Measurements from ENCODE around the gene NEK4.
"Not testable (repeated sequence)": the region's sequence is repeated elsewhere in the genome, so short reads cannot be mapped to it uniquely, and the experiment has no call there.

The NEK4 gene

GRCh38 chr3:52739730-52740129 lies 31.0 kb downstream of the NEK4 start:
- no peak for DNase-seq (ENCODE audit: low read depth, low spot score)

GRCh38 chr3:52733256-52733891 lies 37.4 kb downstream of the NEK4 start:
- no peak for DNase-seq (ENCODE audit: low read depth, low spot score)

GRCh38 chr3:52731590-52731989 lies 39.1 kb downstream of the NEK4 start:
- no peak for DNase-seq (ENCODE audit: low read depth, low spot score)

GRCh38 chr3:52730681-52731080 lies 40.1 kb downstream of the NEK4 start:
- DNase-seq (ENCODE audit: low read depth, low spot score): no peak

GRCh38 chr3:52728753-52729152 lies 42.0 kb downstream of the NEK4 start:
- DNase-seq (ENCODE audit: low read depth, low spot score): not testable (repeated sequence)

GRCh38 chr3:52724511-52724910 lies 46.2 kb downstream of the NEK4 start:
- DNase-seq (ENCODE audit: low read depth, low spot score): no peak

- no peak for DNase-seq (ENCODE audit: low read depth, low spot score)
Measured at GRCh38 chr3:52723935-52724334, 46.8 kb downstream of the NEK4 start.

GRCh38 chr3:52722491-52722890 lies 48.2 kb downstream of the NEK4 start:
- no peak for DNase-seq (ENCODE audit: low read depth, low spot score)

- no peak for DNase-seq (ENCODE audit: low read depth, low spot score)
Measured at GRCh38 chr3:52721730-52722008, 49.1 kb downstream of the NEK4 start.

- DNase-seq (ENCODE audit: low read depth, low spot score): no peak
Measured at GRCh38 chr3:52721002-52721729, 49.6 kb downstream of the NEK4 start.

GRCh38 chr3:52719618-52720017 lies 51.1 kb downstream of the NEK4 start:
- DNase-seq (ENCODE audit: low read depth, low spot score): no peak

GRCh38 chr3:52715714-52716305 lies 54.9 kb downstream of the NEK4 start:
- no peak for DNase-seq (ENCODE audit: low read depth, low spot score)

GRCh38 chr3:52714335-52715302 lies 56.1 kb downstream of the NEK4 start:
- DNase-seq (ENCODE audit: low read depth, low spot score): no peak

- no peak for DNase-seq (ENCODE audit: low read depth, low spot score)
Measured at GRCh38 chr3:52712291-52713212, 58.2 kb downstream of the NEK4 start.

GRCh38 chr3:52710512-52710911 lies 60.2 kb downstream of the NEK4 start:
- DNase-seq (ENCODE audit: low read depth, low spot score): no peak

- DNase-seq (ENCODE audit: low read depth, low spot score): no peak
Measured at GRCh38 chr3:52707585-52707984, 63.2 kb downstream of the NEK4 start.

GRCh38 chr3:52705688-52706686 lies 64.8 kb downstream of the NEK4 start, which contains the start of the genes GLT8D1 and SPCS1:
GLT8D1 (minus strand) TSS chr3:52705791; CDS start chr3:52700460, 5,331 bp downstream.
SPCS1 (plus strand) TSS chr3:52706106; CDS start chr3:52706247, 141 bp downstream.
- DNase-seq (ENCODE audit: low read depth, low spot score): peak; percentile 69

- DNase-seq (ENCODE audit: low read depth, low spot score): no peak
Measured at GRCh38 chr3:52705438-52705687, 65.4 kb downstream of the NEK4 start.

- no peak for DNase-seq (ENCODE audit: low read depth, low spot score)
Measured at GRCh38 chr3:52704611-52705437, 65.9 kb downstream of the NEK4 start.
